Keratinocyte (primary cell): ENCODE measurements around the gene PEAK3. TPM values are rescaled to one million over a fixed set of nuclear protein-coding genes. Genes with fewer than 3 reads are reported as not detected.

Source experiments
- DNase-seq: peaks from one replicate; pipeline ENCODE4 v3.0.0-alpha.2; 2011; ENCODE audit warnings: low read depth, missing footprints, low spot score
- FAIRE-seq: peaks from 2 replicates; lab custom pipeline; 2011; peaks lifted over from hg19 to GRCh38; lab: Jason Lieb, UNC
- H2AFZ ChIP-seq: 2 replicates; pipeline ENCODE4 v1.6.0; 2012; ENCODE audit warnings: low read length, control low read depth, inconsistent platforms; ENCODE audit not compliant: control insufficient read depth
- H3K27ac ChIP-seq: 2 replicates; pipeline ENCODE4 v1.5.1; 2011; ENCODE audit warnings: low read length; ENCODE audit not compliant: control insufficient read depth, insufficient read depth
- H3K27me3 ChIP-seq: 3 replicates; pipeline ENCODE4 v1.6.0; 2011; ENCODE audit warnings: low read length; ENCODE audit not compliant: control insufficient read depth, insufficient read depth; ENCODE audit errors: extremely low read depth
- H3K36me3 ChIP-seq, 2 experiments: 2 replicates in 1 of 2; 3 replicates in 1 of 2; pipeline ENCODE4 v1.5.1; 2011; ENCODE audit warnings: low read length in 2 of 2, mild to moderate bottlenecking in 1 of 2; ENCODE audit not compliant: control insufficient read depth in 2 of 2, insufficient read depth in 2 of 2; ENCODE audit errors: extremely low read depth in 1 of 2
- H3K4me1 ChIP-seq: 3 replicates; pipeline ENCODE4 v1.5.1; 2011; ENCODE audit warnings: low read length; ENCODE audit not compliant: control insufficient read depth, insufficient read depth; ENCODE audit errors: extremely low read depth
- H3K4me2 ChIP-seq: 3 replicates; pipeline ENCODE4 v1.6.0; 2011; ENCODE audit warnings: low read depth, low read length; ENCODE audit not compliant: control insufficient read depth, insufficient read depth; ENCODE audit errors: extremely low read depth
- H3K4me3 ChIP-seq, 3 experiments: fragments of 200-600 bp in 1 of 3; sonication (generic) in 1 of 3; 2 replicates in 2 of 3; 3 replicates in 1 of 3; pipeline ENCODE4 v1.5.1; 2011 to 2016; ENCODE audit warnings: low read length in 3 of 3, mild to moderate bottlenecking in 3 of 3, control low read depth in 2 of 3, inconsistent platforms in 1 of 3, low read depth in 1 of 3, mixed read lengths in 1 of 3, mixed run types in 1 of 3, moderate library complexity in 1 of 3; ENCODE audit not compliant: control insufficient read depth in 2 of 3, insufficient read depth in 2 of 3; ENCODE audit errors: extremely low read depth in 1 of 3
- H3K79me2 ChIP-seq: 2 replicates; pipeline ENCODE4 v1.6.0; 2012; ENCODE audit warnings: low read length; ENCODE audit not compliant: control insufficient read depth, insufficient read depth
- H3K9ac ChIP-seq: 3 replicates; pipeline ENCODE4 v1.6.0; 2011; ENCODE audit warnings: low read length; ENCODE audit not compliant: control insufficient read depth, insufficient read depth; ENCODE audit errors: extremely low read depth
- H3K9me1 ChIP-seq: 3 replicates; pipeline ENCODE4 v1.6.0; 2011; ENCODE audit warnings: low read length; ENCODE audit not compliant: control insufficient read depth, insufficient read depth; ENCODE audit errors: extremely low read depth
- H3K9me3 ChIP-seq: 2 replicates; pipeline ENCODE4 v1.5.1; 2012; ENCODE audit warnings: low read depth, low read length; ENCODE audit not compliant: control insufficient read depth
- H4K20me1 ChIP-seq: 3 replicates; pipeline ENCODE4 v1.6.0; 2011; ENCODE audit warnings: low read length; ENCODE audit not compliant: control insufficient read depth, insufficient read depth; ENCODE audit errors: extremely low read depth
- CTCF ChIP-seq, 3 experiments: IDR thresholded peaks in 1 of 3; conservative IDR thresholded peaks in 1 of 3; optimal IDR thresholded peaks in 1 of 3; 2 replicates in 2 of 3; 3 replicates in 1 of 3; pipeline versions ENCODE3 to v1.5.1; 2011; ENCODE audit warnings: low read length in 3 of 3, mild to moderate bottlenecking in 3 of 3, moderate library complexity in 2 of 3, control low read depth in 1 of 3, inconsistent platforms in 1 of 3; ENCODE audit not compliant: insufficient read depth in 2 of 3; ENCODE audit errors: extremely low read depth in 1 of 3
- EZH2 ChIP-seq: IDR thresholded peaks from one replicate; pipeline ENCODE4 v1.6.1; 2012; ENCODE audit warnings: inconsistent platforms, mild to moderate bottlenecking, low read length, moderate library complexity
- dilution Hi-C: fragments of 300-500 bp; cut with MboI; formaldehyde crosslinking; loops from one replicate; pipeline ENCODE4 v1.7.0; 2020; ENCODE audit warnings: low sequenced_read_pairs; ENCODE audit not compliant: extremely low pct_ligation_motif_present
- polyA plus RNA-seq, 5 experiments: library from polyadenylated mRNA; depleted of rRNA in 3 of 5; stranded (reverse) in 3 of 5; stranded (forward) in 1 of 5; unstranded in 1 of 5; fragments of >200 nt; gene quantifications; 1 replicate in 1 of 5; 2 replicates in 3 of 5; 3 replicates in 1 of 5; pipeline versions ENCODE4 v1.2.1 to v1.2.3, GENCODE V29; 2011 to 2012; ENCODE audit warnings: missing spikeins in 2 of 5, low read depth in 1 of 5, low replicate concordance in 1 of 5

The PEAK3 gene
- polyA plus RNA-seq, 1 donor (not counting 4 experiments of a cell fraction or from before 2014, with no cell fraction given): not detected

- dilution Hi-C loops: no loop called here
- Histone ChIP-seq H3K27ac (peak overlapping the region; percentile 94), H2AFZ (peak overlapping the region; percentile 67), H3K36me3 (peaks cover 12 to 36% of the 10 kb centered on the region in 2 experiments), H3K9me3 (no peaks in the 10 kb centered on the region), H3K9ac (peak overlapping the region; percentile 90), H3K4me1 (peaks cover 47% of the 10 kb centered on the region), H3K4me2 (peak overlapping the region; percentile 95), H3K9me1 (peaks cover 7% of the 10 kb centered on the region), H4K20me1 (peaks cover 25% of the 10 kb centered on the region), H3K4me3 (peak overlapping the region; percentile 70 to 91 (median 86)), H3K79me2 (peaks cover 89% of the 10 kb centered on the region), H3K27me3 (no peaks in the 10 kb centered on the region)
- DNase-seq (no peak), FAIRE-seq (no peak)
- TF ChIP-seq CTCF (optimal IDR thresholded peaks at IDR 0.05 in 1 of 3, IDR thresholded peaks at IDR 0.05 in 1 of 3, conservative IDR thresholded peaks at IDR 0.05 in 1 of 3; ENCODE audit: extremely low read depth in 1 of 3, insufficient read depth in 2 of 3, low read length in 3 of 3) (no peak), EZH2 (no peak)
Observed at GRCh38 chr19:2237051-2237868, 44.7 kb downstream of the PEAK3 start.

- H3K27me3 ChIP-seq: no peaks in the 10 kb centered on the region
- FAIRE-seq: peak; percentile 13
- H4K20me1 ChIP-seq: peaks cover 17% of the 10 kb centered on the region
Observed at GRCh38 chr19:2236314-2237050, 45.5 kb downstream of the PEAK3 start, which contains the start of the genes PLEKHJ1 and SF3A2. TSS of gene PLEKHJ1 (minus strand) at chr19:2236329. CDS start at chr19:2236248, 81 bp downstream. TSS of gene SF3A2 (plus strand) at chr19:2236824. CDS start at chr19:2243419, 6,595 bp downstream.

More at GRCh38 chr19:2236314-2237050, 45.5 kb downstream of the PEAK3 start, which contains the start of the genes PLEKHJ1 and SF3A2:
- peak; percentile 75 for DNase-seq
- dilution Hi-C loops: no loop called here
- Histone ChIP-seq H3K9me3 (no peaks in the 10 kb centered on the region), H3K4me3 (peak within 1 kb of the TSS; percentile 70 to 91 (median 86)), H3K27ac (peak within 1 kb of the TSS; percentile 94), H3K9ac (peak within 1 kb of the TSS; percentile 90), H3K36me3 (peaks cover 12 to 36% of the 10 kb centered on the region in 2 experiments), H3K4me1 (peaks cover 45% of the 10 kb centered on the region), H3K9me1 (peaks cover 7% of the 10 kb centered on the region), H3K79me2 (peaks cover 81% of the 10 kb centered on the region), H3K4me2 (peak within 1 kb of the TSS; percentile 97), H2AFZ (peak within 1 kb of the TSS; percentile 94)
- no peak for TF ChIP-seq EZH2
- peak; percentile 96 to 99 (median 97) for TF ChIP-seq CTCF (optimal IDR thresholded peaks at IDR 0.05 in 1 of 3, IDR thresholded peaks at IDR 0.05 in 1 of 3, conservative IDR thresholded peaks at IDR 0.05 in 1 of 3; ENCODE audit: extremely low read depth in 1 of 3, insufficient read depth in 2 of 3, low read length in 3 of 3)
